Dermis microvascular lymphatic vessel endothelial cell (primary cell): ENCODE results near the gene TEAD4. TPM values are rescaled to one million over a fixed set of nuclear protein-coding genes. Genes with fewer than 3 reads are reported as not detected.

Experiments
- DNase-seq, 2 donors: peaks; one replicate each; pipeline versions ENCODE4 v3.0.0 to v3.0.0-alpha.2; 2010; ENCODE audit warnings: low read depth in 2 of 2
- total RNA-seq: library from RNA; depleted of rRNA; stranded (reverse); fragments of >200 nt; gene quantifications from 2 replicates; pipeline ENCODE4 v1.2.1, GENCODE V29; 2014

TEAD4 gene
- total RNA-seq, 1 donor from 2014 or later, result 20.8 TPM

DNA sequence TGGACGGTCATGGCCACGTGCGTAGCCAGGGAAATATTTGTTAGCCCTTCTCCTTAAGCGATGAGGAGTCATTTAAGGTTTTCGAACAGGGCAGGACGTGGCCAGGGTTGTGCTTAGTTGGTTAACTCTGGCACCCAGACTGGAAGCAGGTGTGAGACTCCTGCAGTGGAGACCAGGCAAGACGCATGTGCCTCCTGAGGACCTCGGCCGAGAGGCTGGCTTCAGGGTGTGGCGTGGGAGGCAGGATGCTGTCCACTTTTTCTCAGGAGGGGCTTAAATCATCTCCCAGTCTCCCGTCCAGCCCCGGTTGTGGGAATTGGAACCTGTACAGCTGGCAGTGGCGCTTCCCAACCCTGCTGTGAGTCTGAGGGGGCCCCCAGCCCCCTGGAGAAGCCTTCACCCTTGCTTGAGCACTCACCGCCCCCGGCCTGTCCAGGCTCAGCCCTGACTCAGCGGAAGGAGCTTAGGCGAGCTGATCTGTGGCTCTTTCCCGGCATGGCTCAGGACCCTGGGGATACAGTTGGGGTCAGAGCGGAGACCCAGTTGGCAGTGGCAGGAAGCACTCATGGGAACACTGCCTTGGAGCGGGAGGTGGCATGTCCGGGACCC lies 71.7 kb downstream of the TEAD4 start:
- DNase-seq, result no peak

DNA sequence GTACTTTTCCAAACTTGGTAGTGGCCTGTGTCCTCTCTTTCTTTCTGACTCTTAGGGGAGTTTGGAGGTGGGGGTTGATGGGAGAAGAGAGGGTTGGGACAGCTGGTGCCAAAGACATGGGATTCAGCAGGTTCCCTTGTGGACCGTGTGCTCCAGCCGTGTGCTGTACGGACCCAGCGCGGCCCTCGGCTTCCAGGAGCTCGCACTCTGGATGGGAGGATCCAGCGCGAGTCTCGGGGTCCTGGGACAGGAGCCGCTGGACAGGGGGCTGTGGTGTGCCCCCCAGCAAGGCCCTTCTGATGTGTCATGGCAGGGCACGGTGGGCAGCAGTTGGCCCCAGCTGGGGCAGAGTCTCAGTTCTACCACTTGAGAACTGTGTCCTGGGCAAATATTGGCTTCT lies 73.0 kb downstream of the TEAD4 start:
- no peak for DNase-seq

DNA sequence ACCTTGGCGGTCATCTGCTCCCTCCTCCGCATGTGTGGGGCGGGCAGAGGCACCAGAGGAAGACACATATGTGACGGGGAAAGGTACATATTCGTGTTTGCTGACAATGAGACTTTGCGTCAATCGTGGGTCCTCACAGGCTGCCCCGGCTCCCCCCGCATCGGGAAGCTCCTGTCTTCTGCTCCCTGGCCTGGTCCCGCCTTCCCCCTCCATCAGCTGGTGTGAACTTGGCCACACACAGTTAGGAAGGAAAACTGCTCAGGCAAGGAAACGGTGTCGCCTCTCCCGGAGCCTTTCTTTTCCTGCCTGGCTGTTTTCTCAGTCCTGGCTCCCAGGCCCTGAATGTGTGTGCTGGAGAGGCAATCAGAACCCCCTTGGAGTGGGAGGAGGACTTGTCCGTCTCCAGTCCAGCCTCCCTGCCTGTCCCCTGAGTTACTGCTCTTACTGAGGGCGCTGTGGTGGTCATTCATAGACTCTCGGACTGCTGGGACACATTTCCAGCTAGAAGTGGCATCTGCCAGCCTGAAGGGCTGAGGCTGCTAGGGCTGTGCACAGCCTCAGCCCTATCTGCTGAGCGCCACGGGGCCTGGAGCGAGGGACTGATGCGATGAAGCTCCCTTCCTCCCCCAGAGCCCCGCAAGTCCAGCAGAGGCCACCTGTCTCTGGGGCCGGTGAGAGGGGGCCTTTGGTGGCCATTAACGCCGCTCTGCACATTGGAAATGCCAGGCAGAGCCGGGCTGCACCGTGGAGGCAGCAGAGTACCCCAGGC lies 73.8 kb downstream of the TEAD4 start:
- peak in 1 of 2 donors; percentile 87 for DNase-seq

DNA sequence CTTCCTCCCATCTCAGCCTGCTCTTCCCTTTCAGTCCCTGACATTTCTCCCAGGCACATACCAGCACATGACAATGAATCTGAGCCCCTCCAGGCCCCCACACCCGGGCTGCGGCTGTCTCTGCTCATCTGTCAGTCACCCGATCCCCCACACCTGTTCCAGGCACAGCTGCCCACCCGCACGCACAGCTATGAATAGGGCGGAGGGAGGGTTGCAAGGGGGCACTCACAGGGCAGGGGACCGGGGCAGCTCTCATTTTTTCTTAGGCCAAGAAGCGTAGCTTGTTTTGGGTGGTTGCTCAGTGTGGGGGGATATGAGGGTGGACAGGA lies 74.3 kb downstream of the TEAD4 start:
- no peak for DNase-seq

DNA sequence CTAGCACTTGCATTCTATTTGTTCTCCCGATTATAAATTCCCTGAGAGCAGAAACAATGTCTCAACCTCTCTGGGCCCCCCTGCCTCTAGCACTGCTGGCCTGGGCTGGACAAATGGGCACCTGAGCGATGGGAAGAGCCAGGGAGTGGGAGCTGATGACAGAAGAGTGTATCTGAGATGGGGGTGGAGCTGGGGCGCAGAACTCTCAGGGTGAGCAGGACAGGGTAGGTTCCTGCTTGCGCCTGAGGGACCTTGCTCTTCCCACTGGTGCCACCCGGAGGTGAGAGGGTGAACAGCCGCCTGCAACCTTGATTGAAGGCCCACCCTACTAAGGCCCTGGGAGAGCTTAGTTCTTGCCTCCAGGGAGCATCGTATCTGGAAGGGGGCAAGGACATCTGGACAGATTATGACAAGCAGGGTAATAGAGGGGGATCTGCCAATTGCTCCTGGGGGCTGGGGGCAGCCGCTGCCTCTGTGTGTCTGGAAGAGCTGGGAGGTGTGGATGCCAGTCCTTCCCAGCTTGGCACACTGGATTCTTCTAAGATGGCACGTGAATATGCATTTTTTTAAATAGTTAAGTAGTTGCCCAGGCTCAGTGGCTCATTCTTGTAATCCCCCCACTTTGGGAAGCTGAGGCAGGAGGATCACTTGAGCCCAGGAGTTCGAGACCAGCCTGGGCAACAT lies 75.0 kb downstream of the TEAD4 start:
- peak; percentile 36 to 77 for DNase-seq

DNA sequence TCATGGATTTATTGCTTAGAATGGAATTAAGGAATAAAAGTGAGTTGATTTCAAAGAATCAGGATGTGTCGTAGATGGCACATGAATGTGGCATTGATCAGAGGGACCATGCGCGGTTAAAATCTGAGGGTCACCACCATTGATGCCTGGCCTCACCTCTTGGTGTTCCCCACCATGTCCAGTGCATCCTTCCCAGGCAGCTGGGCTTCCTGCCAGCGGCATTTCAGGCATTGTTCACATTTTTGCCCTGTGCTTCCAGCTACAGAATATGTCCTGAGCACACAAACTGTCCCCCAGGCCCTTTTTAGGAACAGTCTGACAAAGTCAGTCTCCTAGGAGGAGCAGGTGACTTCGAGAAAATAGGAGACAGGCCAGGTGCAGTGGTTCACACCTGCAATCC lies 76.0 kb downstream of the TEAD4 start:
- peak; percentile 42 to 50 for DNase-seq

DNA sequence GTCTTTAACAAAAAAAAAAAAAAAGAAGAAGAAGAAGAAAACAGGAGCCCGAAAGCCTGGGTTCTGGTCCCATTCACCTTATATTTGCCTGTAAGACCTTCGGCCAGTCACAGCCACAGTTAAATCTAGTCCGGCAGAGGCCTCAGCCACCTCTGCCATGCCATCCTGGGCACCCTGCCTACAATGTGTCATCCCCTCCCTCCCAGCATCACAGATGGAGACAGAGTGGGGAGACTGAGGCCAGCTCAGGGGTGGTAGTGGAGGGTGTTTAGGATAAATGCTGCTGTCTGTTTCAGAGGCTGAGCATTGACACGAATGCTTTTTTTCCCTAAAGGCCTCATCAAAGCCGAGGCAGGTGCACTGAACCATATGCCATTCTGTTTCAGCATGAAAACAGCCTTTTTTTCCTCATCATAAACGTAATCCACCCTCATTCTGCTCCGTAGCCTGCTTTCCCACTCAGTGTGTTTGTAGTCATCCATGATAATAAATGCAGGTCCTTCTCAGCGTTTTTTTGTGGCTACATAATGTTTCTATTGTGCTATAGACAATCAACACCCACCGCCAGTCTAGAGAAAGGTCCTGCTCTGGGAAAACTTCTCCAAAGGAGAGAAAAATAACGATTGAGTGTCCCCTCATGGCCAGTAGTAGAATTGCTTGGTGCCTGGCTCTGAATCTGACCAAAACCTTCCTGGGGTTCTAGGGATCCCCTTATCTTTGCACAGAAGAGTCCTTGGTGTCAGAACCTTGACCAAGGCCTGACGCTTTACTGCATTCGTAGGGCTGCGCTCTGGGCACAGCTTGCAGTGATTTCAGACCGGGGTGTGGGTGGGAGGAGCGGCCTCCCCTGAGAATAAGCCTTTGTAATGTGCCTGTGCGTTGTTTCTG lies 76.9 kb downstream of the TEAD4 start:
- DNase-seq, result peak in 1 of 2 donors; percentile 49

DNA sequence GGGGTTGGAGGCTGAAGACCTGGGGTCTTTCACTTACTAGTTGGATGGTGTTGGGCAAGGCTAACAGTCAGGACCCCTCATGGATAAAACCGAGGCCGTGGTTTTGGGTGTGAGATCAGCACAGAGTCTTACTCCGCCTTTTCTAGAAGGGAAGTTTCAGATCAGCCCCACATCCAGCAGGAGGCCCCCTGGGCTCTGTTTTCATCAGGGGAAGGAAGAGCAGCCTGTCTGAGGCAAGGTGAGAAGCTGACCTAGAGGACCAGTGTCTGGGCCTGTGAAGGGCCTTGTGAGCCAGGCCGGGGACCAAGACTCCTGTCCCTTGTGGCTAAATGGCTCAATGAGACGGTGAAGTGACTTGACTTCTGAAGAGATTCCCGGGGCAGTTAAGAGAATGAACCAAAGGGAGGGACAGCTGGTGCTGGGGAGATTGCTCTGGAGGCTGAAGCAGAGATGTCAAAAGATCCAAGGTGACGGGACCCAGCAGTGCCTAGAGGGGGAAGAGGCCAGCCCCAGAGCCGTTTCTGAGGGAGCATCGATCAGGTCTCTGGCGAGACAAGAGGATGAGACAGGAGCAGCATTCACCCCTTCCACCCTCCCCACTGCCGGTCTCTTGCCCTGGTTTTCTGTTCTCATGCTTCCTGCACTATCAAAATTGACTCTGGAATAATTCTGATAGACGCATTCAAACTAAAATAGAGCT lies 77.9 kb downstream of the TEAD4 start:
- DNase-seq, result no peak

DNA sequence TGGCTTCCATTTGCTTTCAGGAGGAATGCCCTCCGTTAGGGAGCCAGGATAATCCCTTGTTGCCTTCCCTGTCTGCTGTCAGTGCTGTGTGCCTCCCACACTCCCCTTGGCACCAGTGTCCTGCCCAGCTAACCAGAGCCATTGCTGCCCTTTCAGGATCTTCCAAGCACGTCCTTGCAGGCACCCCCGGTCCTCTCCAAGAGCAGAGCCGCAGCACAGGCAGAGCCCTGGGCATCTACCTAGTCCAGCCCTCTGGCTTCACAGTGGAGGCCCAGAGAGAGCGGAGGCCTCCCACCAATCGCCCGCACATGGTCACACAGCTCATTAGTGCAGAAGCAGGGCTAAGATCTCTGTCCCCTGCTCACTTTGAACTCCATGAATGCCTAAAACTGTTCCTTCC lies 79.0 kb downstream of the TEAD4 start:
- DNase-seq, result no peak

DNA sequence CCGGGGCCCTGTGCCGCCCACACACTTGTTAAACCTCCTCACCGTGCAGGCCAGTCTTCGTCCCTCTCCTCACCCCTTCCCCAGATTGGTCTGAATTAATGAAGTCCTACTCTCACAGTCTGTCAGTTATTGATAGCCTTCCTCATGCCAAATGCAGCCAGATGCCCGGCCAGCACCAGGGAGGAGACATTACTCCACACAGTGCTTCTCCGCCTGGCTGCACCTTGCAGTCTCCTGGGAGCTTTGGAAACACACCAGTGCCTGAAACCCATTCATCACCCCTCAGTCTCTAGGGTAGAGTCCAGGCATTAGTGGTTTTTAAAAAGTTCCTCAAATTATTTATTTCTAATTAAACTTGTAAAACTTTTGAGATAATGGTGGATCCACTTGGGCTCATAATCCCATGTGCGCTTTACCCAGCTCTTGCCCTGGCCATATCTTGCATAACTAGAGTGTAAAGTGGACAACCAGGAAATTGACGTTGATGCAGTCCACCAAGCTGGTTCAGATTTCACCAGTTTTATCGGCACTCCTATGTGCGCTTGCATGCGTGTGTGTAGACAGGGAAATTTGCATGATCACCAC lies 79.8 kb downstream of the TEAD4 start:
- no peak for DNase-seq

DNA sequence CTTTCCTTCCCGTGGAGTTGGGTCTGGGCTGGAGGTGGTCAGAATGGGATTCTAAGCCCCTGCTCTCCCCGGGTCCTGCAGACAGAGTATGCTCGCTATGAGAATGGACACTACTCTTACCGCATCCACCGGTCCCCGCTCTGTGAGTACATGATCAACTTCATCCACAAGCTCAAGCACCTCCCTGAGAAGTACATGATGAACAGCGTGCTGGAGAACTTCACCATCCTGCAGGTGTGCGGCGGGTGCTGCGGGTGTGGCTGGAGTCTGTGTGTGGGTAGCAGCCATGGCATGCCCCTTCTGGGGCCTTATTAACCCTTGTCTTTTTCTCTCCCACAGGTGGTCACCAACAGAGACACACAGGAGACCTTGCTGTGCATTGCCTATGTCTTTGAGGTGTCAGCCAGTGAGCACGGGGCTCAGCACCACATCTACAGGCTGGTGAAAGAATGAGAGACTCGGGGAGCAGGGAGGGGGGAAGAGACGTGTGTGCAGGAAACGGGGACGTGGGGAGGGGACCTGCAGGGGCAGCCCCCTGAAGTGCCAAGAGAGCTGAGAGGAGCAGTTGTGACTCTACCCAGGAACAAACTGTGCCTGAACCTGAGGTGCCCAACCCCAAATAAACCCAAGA lies 80.9 kb downstream of the TEAD4 start:
- no peak for DNase-seq

DNA sequence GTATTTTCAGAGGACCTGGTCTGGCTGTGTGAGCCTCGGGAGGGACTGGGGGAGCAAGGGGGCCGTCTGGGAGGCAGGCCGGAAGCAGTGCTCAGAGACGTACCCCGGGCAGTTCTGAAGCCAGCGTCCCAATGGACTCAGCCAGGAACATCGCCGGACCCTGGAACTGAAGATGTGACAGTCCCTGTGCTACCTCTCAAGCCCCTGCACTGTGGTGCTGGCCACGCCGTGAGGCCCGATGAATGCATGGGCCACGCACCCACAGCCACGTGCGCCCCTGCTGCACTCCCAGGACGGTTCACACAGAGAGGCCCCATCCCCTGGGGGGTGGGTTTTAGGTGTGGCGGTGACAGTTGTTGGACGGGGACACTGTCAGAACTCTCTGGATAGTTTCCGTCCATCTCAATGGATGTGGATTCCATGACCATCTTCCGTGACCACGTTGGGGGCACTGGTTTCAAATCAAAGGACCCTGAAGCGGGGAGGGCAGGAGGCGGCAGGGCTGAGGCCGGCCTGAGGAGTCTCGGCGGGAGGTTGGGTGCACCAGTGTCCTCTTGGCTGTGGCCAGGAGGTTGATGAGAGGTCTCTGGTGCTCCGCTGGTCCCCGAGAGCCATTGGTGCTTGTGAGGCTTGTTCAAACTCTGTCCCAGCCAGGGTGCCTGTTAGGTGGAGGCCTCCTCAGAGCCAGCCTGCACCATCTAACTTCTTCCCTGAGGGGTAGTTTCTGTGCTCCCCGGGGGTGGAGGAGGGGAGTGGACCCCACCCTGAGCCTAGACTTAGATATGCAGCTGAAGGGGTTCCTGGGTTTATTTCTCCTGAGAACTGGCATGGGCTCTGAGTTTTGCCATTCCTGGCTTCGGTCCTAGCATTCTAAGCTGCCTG lies 81.7 kb downstream of the TEAD4 start:
- DNase-seq, result no peak

DNA sequence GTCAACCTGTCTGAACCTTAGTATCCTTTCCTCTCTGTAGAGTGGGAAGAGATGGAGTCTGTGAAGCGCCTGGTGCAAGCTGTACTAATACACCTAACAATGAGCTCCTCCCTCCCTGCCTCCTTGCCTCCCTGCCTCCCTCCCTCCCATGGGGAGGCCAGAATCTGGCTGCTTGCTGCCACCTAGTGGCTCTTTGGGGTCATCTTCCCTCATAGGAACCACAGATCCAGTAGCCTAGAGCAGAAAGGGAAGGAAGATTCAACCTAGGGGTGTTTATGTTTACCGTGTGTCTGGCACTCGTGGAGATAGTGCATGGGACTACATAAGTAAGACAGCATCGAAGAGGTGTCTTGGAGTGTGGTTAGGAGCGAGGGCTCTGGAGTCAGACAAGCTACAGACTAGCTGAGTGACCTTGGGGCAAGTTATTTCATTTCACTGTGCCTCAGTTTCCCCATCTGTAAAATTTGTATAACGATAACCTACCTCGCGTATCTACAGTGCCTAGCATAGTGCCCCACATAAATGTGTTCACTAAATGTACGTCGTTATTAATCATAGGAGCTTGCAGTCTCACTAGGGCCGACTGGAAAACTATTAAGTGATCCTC lies 82.5 kb downstream of the TEAD4 start:
- DNase-seq, result peak; percentile 65 to 77

DNA sequence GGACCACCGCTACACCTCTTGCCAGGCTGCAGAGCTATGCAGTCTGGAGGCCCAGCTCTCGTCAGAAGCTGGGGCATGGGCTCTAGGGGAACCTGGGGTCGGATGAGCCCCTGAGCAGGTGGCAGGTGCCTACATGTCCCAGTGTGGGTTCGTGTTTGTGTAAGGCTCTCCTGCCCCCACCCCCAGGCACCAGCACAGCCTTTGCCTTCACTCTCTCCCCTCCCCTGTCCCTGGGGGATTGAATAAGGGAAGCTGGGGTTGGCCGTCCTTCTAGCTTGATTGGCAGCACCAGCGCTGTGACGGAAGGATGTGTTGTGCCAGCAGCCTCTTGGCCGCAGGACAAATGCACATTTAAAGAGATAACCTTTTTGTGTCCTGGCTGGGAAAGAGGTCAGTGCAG lies 83.2 kb downstream of the TEAD4 start:
- DNase-seq, result no peak

DNA sequence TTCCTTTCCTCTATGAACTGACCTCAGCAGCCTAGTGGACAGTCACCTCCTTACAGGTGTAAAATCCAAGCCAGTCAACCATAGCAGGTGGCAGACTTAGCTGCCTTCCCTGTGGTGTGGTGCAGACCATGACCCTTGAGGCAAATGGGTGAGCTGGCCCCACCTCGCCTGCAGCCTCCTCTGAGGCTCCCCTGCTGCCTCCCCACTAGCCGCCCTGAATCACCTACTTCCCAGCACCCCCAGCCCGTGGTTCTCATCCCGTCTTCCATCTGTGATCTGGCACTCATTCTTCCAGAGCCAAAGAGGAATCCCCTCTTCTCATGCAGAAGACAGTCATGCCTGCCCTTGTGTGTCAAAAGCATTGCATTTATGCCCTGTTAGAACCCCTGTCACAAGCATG lies 83.6 kb downstream of the TEAD4 start:
- no peak for DNase-seq

DNA sequence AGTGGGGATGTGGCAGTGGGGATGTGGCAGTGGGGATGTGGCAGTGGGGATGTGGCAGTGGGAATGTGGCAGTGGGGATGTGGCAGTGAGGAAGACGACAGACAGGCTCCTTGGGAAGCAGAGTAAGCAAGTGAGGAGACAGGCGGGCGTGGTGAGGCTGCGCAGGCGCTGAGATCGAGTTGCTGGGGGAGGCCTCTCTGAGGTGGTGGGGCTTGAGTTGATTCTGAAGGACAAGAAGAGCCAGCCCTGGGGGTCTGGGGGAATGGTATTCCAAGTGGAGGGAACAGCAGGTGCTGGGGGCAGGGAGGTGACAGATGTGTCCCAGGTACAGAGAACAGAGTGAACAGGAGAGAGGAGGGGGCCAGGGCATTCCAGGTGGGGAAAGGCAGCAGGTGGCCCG lies 84.2 kb downstream of the TEAD4 start:
- DNase-seq, result no peak

DNA sequence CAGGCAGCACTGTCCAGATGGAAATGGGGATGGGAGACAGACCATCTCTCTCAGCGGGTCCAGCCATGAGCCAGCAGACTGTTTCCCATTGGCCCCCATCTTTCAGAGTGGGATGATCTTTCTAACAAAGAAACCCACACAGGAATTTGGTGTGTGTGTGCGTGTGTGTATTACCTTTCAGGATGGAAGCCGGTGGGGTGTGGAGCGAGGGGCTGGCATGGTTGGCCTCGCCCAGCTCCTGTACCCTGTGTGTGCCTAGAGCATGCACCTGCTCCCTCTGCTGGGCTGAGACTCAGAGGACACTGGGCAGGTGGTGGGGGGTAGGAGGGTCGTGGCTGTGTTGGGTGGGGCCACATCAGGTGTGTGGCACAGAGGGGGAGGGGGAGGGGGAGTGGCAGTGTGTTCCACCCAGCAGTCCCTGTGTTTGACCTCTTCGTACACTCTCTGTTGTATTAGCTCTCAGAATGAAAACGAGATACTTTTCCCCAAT lies 85.0 kb downstream of the TEAD4 start:
- no peak for DNase-seq

DNA sequence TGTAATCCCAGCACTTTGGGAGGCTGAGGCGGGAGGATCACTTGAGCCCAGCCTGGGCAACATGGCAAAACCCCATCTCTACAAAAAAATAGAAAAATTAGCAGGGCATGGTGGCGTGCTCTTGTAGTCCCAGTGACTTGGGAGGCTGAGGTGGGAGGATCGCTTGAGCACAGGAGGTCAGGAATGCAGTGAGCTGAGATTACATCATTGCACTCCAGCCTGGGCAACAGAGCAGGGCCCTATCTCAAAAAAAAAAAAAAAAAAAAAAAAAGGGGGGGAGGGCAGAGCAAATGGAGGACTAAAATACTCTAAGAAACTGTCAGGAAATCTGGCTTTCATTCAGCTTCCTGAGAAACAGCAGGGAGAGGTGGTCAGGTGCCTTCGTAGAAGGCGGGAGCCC lies 86.3 kb downstream of the TEAD4 start:
- DNase-seq, result no peak

DNA sequence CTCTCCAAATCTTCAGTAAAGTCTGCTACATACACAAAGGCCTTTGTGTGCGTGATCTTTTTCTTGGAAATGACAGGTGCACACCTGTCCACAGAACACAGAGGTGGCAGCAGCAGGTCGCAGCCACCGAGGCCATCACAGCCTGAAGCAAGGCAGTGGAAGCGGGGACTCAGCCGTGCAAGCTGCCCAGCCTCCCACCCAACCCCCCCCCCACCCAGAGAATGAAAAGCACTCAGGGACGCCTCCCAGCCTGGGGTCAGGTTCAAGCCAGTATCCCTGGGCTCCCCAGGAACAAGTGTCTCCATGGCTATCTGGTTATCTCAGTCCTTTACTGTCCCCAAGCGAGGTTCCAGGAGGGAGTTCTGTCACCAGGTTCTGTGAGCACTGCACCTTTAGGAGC lies 86.8 kb downstream of the TEAD4 start:
- no peak for DNase-seq
